ENCODE data around the gene ZNF385D.
"Not testable (repeated sequence)": the region's sequence is repeated elsewhere in the genome, so short reads cannot be mapped to it uniquely, and the experiment has no call there.

The ZNF385D gene

GRCh38 chr3:21502656-21503055 is 248.4 kb downstream of the ZNF385D start:
- H3K36me3 ChIP-seq (ENCODE audit: insufficient read depth, low read length): no peaks in the 10 kb centered on the region
- DNase-seq (ENCODE audit: low read depth, low spot score): no peak
- no peaks in the 10 kb centered on the region for H3K9me3 ChIP-seq (ENCODE audit: low read depth, low read length)
- TF ChIP-seq POLR2AphosphoS5 (IDR thresholded peaks at IDR 0.05; ENCODE audit: borderline replicate concordance, low read depth, low read length) (no peak), FOXP2 (optimal IDR thresholded peaks at IDR 0.05; ENCODE audit: control extremely low read depth, extremely low read length, insufficient read depth) (no peak), EZH2 (IDR thresholded peaks at IDR 0.05) (no peak)
- no peak overlapping the region for H3K4me3 ChIP-seq
- no peak overlapping the region for H3K27ac ChIP-seq
- H3K9ac ChIP-seq (ENCODE audit: insufficient read length): no peak overlapping the region

DNA sequence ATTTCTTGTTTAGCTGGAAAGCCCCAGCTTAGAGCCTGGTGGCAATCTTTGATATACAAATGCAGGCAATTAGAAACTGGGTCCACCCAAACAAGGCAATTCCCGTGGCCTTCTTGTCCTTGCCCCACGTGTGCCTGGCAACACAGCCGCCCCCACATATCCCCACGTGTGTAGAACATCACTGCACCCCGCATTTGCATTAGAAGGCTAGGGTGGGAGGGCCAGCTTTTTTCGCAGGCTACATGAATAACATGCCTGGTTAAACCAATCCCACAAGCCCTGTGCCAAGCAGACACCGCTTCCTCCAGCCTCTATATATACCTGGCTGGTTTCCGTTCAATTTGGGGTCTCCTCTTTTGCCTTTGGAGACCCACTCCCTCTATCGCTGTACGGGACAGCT is 250.2 kb downstream of the ZNF385D start:
- H3K36me3 ChIP-seq (ENCODE audit: insufficient read depth, low read length): no peaks in the 10 kb centered on the region
- H3K4me3 ChIP-seq: no peak overlapping the region
- H3K9me3 ChIP-seq (ENCODE audit: low read depth, low read length): no peaks in the 10 kb centered on the region
- no peak for TF ChIP-seq FOXP2 (optimal IDR thresholded peaks at IDR 0.05; ENCODE audit: control extremely low read depth, extremely low read length, insufficient read depth)
- no peak for TF ChIP-seq EZH2 (IDR thresholded peaks at IDR 0.05)
- no peak for TF ChIP-seq POLR2AphosphoS5 (IDR thresholded peaks at IDR 0.05; ENCODE audit: borderline replicate concordance, low read depth, low read length)
- H3K9ac ChIP-seq (ENCODE audit: insufficient read length): no peak overlapping the region
- H3K27ac ChIP-seq: no peak overlapping the region
- no peak for DNase-seq (ENCODE audit: low read depth, low spot score)

DNA sequence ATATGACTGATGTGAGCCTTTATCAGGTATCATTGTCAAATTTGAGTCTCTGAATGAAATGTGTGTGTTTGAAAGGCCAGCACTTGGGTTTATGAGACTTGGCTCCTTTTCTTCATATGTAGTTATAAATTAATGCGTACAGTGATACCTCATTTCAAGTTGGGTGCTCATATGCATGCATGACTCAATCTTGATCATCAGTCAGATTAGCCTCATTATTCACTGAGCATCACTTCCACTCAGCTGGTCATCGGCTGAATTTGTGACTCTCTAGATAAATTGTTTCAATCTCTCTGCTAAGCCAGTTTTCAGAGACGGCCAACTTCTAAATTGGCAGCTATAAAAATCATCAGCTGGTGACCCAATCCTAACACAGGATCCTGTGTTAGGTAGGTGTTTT is 260.3 kb downstream of the ZNF385D start:
- H3K9ac ChIP-seq (ENCODE audit: insufficient read length): not testable (repeated sequence)

GRCh38 chr3:21487520-21487919 is 263.5 kb downstream of the ZNF385D start:
- H3K36me3 ChIP-seq (ENCODE audit: insufficient read depth, low read length): no peaks in the 10 kb centered on the region
- H3K27ac ChIP-seq: no peak overlapping the region
- H3K9me3 ChIP-seq (ENCODE audit: low read depth, low read length): no peaks in the 10 kb centered on the region
- TF ChIP-seq FOXP2 (optimal IDR thresholded peaks at IDR 0.05; ENCODE audit: control extremely low read depth, extremely low read length, insufficient read depth): no peak
- no peak for TF ChIP-seq EZH2 (IDR thresholded peaks at IDR 0.05)
- TF ChIP-seq POLR2AphosphoS5 (IDR thresholded peaks at IDR 0.05; ENCODE audit: borderline replicate concordance, low read depth, low read length): no peak
- H3K4me3 ChIP-seq: no peak overlapping the region
- H3K9ac ChIP-seq (ENCODE audit: insufficient read length): no peak overlapping the region
- DNase-seq (ENCODE audit: low read depth, low spot score): no peak

More for the DNA sequence above, 260.3 kb downstream of the ZNF385D start:
- not testable (repeated sequence) for H3K4me3 ChIP-seq; H3K27ac ChIP-seq; H3K9me3 ChIP-seq (ENCODE audit: low read depth, low read length); DNase-seq (ENCODE audit: low read depth, low spot score); H3K36me3 ChIP-seq (ENCODE audit: insufficient read depth, low read length)

DNA sequence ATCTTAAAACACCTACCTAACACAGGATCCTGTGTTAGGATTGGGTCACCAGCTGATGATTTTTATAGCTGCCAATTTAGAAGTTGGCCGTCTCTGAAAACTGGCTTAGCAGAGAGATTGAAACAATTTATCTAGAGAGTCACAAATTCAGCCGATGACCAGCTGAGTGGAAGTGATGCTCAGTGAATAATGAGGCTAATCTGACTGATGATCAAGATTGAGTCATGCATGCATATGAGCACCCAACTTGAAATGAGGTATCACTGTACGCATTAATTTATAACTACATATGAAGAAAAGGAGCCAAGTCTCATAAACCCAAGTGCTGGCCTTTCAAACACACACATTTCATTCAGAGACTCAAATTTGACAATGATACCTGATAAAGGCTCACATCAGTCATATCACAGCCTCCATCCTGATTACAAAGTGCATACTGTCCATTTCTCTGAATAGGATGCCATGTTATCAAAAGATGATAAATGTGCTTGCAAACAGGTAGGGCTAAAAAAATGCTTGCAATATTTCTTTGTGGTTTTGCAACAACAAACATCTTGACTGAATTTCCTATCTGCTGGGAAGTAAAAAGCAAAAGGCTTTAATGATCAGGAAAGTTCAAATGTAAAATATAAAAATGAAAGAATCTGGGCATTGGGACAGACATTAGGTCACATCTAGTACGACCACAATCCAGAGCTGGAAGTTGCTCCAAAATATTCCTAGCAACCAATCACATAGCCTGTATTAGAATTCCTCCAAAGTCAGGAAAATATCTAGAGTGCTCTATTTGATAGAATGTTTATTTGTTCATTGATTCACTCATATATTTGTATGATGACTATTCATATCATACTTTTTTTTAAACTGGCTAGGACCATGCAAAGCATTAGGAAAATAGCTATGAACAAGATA is 264.7 kb downstream of the ZNF385D start:
- not testable (repeated sequence) for DNase-seq (ENCODE audit: low read depth, low spot score); H3K36me3 ChIP-seq (ENCODE audit: insufficient read depth, low read length)

DNA sequence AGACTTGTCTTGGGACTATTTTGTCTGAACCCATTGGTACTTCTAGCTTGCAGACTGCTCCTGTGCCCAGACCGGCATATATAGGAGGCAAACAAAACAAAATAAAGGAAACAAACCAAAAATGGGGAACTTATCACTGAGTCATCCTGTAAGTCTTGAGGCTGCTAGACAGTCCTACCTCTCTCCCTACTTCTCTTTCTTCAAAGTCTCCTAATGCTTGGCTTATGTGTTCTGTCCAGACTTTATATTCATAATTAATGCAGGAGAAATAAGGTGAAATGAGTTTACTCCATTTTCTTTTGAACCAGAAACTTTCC is 266.2 kb downstream of the ZNF385D start:
- no peak for TF ChIP-seq EZH2 (IDR thresholded peaks at IDR 0.05)
- no peak overlapping the region for H3K9ac ChIP-seq (ENCODE audit: insufficient read length)
- no peak for DNase-seq (ENCODE audit: low read depth, low spot score)

More for the DNA sequence above, 264.7 kb downstream of the ZNF385D start:
- not testable (repeated sequence) for H3K27ac ChIP-seq; H3K4me3 ChIP-seq; H3K9me3 ChIP-seq (ENCODE audit: low read depth, low read length); H3K9ac ChIP-seq (ENCODE audit: insufficient read length)

DNA sequence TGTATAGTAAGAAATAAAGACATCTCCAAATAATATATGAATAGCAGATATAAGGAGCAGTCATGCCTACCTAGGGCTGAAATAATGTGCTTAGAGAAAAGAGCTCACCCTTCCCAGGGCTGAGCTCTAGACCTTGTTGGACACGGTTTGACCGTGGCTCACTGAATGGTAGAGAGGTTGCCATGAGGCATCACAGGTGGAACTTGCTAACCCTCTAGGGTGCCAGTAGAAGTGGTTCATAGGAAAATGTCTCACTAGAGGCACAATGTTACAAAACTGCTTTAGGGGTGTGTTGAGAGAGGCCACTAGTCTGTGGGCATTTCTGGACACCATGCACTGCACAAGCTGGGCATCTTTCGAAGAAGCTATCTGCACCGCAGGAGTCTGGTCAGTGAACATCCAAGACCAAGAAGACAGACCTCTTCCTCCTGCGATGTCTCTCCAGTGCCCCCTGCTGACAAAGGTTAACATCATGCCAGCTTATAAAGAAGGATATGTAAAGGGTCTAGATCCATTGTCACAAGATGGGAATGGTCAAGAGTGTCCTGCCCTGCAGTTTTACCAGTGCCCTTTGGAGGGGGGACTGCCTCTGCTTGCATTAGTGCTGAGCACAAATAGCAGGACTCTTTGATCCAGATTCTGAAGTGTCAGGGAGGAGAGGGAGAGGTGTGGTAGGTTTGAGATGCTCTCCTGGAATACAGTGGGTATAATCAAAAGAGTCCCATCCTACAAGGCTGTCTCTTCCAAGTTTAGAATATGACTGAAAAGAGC is 266.8 kb downstream of the ZNF385D start:
- H3K36me3 ChIP-seq (ENCODE audit: insufficient read depth, low read length): no peaks in the 10 kb centered on the region
- no peak overlapping the region for H3K9ac ChIP-seq (ENCODE audit: insufficient read length)
- H3K9me3 ChIP-seq (ENCODE audit: low read depth, low read length): no peaks in the 10 kb centered on the region
- no peak for DNase-seq (ENCODE audit: low read depth, low spot score)
- H3K4me3 ChIP-seq: no peak overlapping the region
- TF ChIP-seq EZH2 (IDR thresholded peaks at IDR 0.05) (no peak), POLR2AphosphoS5 (IDR thresholded peaks at IDR 0.05; ENCODE audit: borderline replicate concordance, low read depth, low read length) (no peak), FOXP2 (optimal IDR thresholded peaks at IDR 0.05; ENCODE audit: control extremely low read depth, extremely low read length, insufficient read depth) (no peak)
- H3K27ac ChIP-seq: no peak overlapping the region

More for the DNA sequence above, 266.2 kb downstream of the ZNF385D start:
- no peaks in the 10 kb centered on the region for H3K9me3 ChIP-seq (ENCODE audit: low read depth, low read length)
- H3K36me3 ChIP-seq (ENCODE audit: insufficient read depth, low read length): no peaks in the 10 kb centered on the region
- H3K4me3 ChIP-seq: no peak overlapping the region
- no peak overlapping the region for H3K27ac ChIP-seq

DNA sequence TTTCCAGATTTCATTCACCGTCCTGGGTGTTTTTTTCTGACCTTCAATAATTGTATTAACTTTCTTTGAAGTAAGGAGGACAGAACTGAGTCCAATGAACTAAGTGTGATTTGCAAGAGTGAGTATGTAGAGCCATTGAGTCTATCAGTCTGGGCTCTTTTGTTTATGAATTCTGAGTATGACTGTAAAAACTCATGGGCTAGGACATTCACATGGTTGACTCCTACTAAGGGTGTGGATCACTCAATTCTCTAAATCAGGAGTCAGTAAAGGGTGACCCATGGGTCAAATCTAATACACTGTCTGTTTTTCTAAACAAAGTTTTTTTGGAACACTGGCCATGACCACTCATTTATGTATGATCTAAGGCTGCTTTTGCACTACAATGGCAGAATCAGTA is 269.0 kb downstream of the ZNF385D start:
- Histone ChIP-seq H3K36me3 (ENCODE audit: insufficient read depth, low read length) (no peaks in the 10 kb centered on the region), H3K4me3 (no peak overlapping the region), H3K9me3 (ENCODE audit: low read depth, low read length) (no peaks in the 10 kb centered on the region), H3K27ac (no peak overlapping the region), H3K9ac (ENCODE audit: insufficient read length) (no peak overlapping the region)
- no peak for DNase-seq (ENCODE audit: low read depth, low spot score)
- TF ChIP-seq EZH2 (IDR thresholded peaks at IDR 0.05) (no peak), FOXP2 (optimal IDR thresholded peaks at IDR 0.05; ENCODE audit: control extremely low read depth, extremely low read length, insufficient read depth) (no peak), POLR2AphosphoS5 (IDR thresholded peaks at IDR 0.05; ENCODE audit: borderline replicate concordance, low read depth, low read length) (no peak)

All from SK-N-MC (cell line).